Effector memory CD8-positive, alpha-beta T cell (primary cell): Measurements from ENCODE around the gene KRTAP4-6.
"Not testable (repeated sequence)": the region's sequence is repeated elsewhere in the genome, so short reads cannot be mapped to it uniquely, and the experiment has no call there.

Experiments used
- ATAC-seq: fragments of 150-1000 bp; cut with Tn5 transposase; replicated peaks from 2 replicates; pipeline ENCODE4 v1.10.0; 2021; ENCODE audit warnings: mild to moderate bottlenecking, moderate library complexity
- DNase-seq, 3 experiments: peaks; one replicate each; pipeline ENCODE4 v3.0.0; 2021
- H3K27ac Mint-ChIP-seq, 2 donors: one replicate each; pipeline ENCODE4 v1.8.0; 2022; ENCODE audit warnings: mild to moderate bottlenecking in 2 of 2, mixed read lengths in 2 of 2, moderate library complexity in 2 of 2
- H3K27me3 Mint-ChIP-seq, 2 donors: one replicate each; pipeline ENCODE4 v1.8.0; 2022; ENCODE audit warnings: mixed read lengths in 2 of 2
- H3K36me3 Mint-ChIP-seq: one replicate; pipeline ENCODE4 v1.8.0; 2022; ENCODE audit warnings: mild to moderate bottlenecking, moderate library complexity, mixed read lengths; ENCODE audit not compliant: insufficient read depth
- H3K4me1 Mint-ChIP-seq, 2 donors: one replicate each; pipeline ENCODE4 v1.8.0; 2022; ENCODE audit warnings: low read depth in 2 of 2, mixed read lengths in 2 of 2
- H3K4me3 Mint-ChIP-seq, 2 donors: one replicate each; pipeline ENCODE4 v1.8.0; 2022; ENCODE audit warnings: mild to moderate bottlenecking in 2 of 2, mixed read lengths in 2 of 2, moderate library complexity in 2 of 2
- H3K9me3 Mint-ChIP-seq, 2 donors: one replicate each; pipeline ENCODE4 v1.8.0; 2022; ENCODE audit warnings: mixed read lengths in 2 of 2

KRTAP4-6 gene

GRCh38 chr17:41111151-41111885, 29.0 kb downstream of the KRTAP4-6 start:
- peaks cover 29 to 41% of the 10 kb centered on the region in 2 donors for H3K27me3 Mint-ChIP-seq
- DNase-seq: no peak

DNA sequence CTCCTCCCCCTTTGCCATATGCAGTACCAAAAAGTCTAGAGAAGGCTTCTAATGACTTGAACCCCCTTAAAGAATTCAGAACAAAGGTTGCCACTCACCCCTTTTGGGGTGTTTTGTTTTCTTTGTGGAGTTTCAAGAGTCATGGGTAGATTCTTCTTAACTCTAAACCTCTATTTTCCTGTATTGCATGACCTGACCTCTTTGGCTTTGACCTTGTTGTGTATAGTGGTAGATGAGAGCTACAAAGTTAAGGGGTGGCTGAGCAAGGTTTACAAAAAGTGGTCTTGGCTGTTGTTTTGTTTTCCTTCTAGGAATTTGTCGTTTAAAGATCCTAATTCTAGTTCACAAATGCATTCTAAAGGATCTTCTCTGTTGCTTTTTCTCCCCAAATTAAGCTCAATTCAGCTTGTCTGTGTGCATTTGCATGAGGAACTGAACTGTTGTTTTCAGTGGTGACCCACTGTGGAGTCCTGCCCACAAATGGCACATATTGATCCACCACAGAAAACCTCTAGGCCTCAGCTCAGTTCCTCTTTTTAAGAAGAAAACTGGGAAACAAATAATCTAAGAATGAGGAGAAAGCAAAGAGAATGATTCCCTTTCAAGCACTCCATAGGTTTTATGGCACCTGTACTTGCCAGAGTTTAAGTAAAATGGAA, 31.5 kb downstream of the KRTAP4-6 start:
- not testable (repeated sequence) for H3K36me3 Mint-ChIP-seq, H3K4me3 Mint-ChIP-seq, H3K4me1 Mint-ChIP-seq, H3K27ac Mint-ChIP-seq, DNase-seq, ATAC-seq, H3K9me3 Mint-ChIP-seq
- peaks cover 13 to 31% of the 10 kb centered on the region in 2 donors for H3K27me3 Mint-ChIP-seq

More at GRCh38 chr17:41111151-41111885, 29.0 kb downstream of the KRTAP4-6 start:
- Mint-ChIP-seq H3K4me1 (peaks cover under 1 to 4% of the 10 kb centered on the region in 2 donors), H3K9me3 (no peaks in the 10 kb centered on the region), H3K4me3 (no peak overlapping the region), H3K27ac (no peak overlapping the region), H3K36me3 (no peaks in the 10 kb centered on the region)
- ATAC-seq: no peak

GRCh38 chr17:41107941-41108450, 32.3 kb downstream of the KRTAP4-6 start:
- DNase-seq (no peak), ATAC-seq (no peak)
- Mint-ChIP-seq H3K9me3 (no peaks in the 10 kb centered on the region), H3K4me1 (peaks cover 0 to 4% of the 10 kb centered on the region in 2 donors), H3K27ac (no peak overlapping the region), H3K4me3 (no peak overlapping the region), H3K36me3 (no peaks in the 10 kb centered on the region), H3K27me3 (peaks cover 11 to 31% of the 10 kb centered on the region in 2 donors)

DNA sequence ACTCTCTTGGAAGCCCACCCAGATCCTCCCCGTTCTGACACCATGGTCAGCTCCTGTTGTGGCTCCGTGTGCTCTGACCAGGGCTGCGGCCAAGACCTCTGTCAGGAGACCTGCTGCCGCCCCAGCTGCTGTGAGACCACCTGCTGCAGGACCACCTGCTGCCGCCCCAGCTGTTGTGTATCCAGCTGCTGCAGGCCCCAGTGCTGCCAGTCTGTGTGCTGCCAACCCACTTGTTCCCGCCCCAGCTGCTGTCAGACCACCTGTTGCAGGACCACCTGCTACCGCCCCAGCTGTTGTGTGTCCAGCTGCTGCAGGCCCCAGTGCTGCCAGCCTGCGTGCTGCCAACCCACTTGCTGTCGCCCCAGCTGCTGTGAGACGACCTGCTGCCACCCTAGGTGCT, 35.0 kb downstream of the KRTAP4-6 start, which contains the start of gene KRTAP4-9:
Gene KRTAP4-9, plus strand, starts transcription at position 43 of the 400 bp plus-strand sequence. Its CDS starts 0 bp downstream, at position 43.
- not testable (repeated sequence) for H3K4me1 Mint-ChIP-seq, H3K9me3 Mint-ChIP-seq, H3K4me3 Mint-ChIP-seq, H3K27ac Mint-ChIP-seq, DNase-seq, ATAC-seq, H3K36me3 Mint-ChIP-seq
- peaks cover 14 to 39% of the 10 kb centered on the region in 2 donors for H3K27me3 Mint-ChIP-seq

- peaks cover 22 to 41% of the 10 kb centered on the region in 2 donors for H3K27me3 Mint-ChIP-seq
- H3K36me3 Mint-ChIP-seq, H3K4me1 Mint-ChIP-seq, H3K4me3 Mint-ChIP-seq, H3K27ac Mint-ChIP-seq, H3K9me3 Mint-ChIP-seq, DNase-seq, ATAC-seq: not testable (repeated sequence)
These were observed 35.8 kb downstream of the KRTAP4-6 start for GRCh38 chr17:41104386-41105038.

DNA sequence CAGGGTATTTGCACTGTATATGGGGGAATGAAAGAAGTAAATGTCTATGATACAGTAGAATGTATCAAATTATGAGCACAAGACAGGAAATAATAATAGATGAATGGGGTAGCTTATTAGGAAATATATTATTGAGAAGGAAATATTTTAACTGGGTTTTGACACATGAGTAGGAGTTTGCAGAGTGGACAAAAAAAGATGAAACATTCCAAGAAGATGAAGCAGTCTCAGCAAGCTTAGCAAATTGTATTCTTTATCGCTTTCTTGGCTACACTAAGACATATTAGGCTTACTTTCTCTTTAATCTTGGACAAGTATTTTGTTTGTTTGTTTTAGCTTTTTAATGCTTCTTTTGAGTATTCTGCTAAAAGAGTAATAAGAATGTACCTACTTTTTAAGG, 36.4 kb downstream of the KRTAP4-6 start:
- peaks cover 24 to 39% of the 10 kb centered on the region in 2 donors for H3K27me3 Mint-ChIP-seq
- no peak overlapping the region for H3K4me3 Mint-ChIP-seq
- no peaks in the 10 kb centered on the region for H3K9me3 Mint-ChIP-seq
- ATAC-seq (no peak), DNase-seq (no peak)
- H3K4me1 Mint-ChIP-seq: peaks cover 0 to 4% of the 10 kb centered on the region in 2 donors
- no peak overlapping the region for H3K27ac Mint-ChIP-seq
- no peaks in the 10 kb centered on the region for H3K36me3 Mint-ChIP-seq

GRCh38 chr17:41101586-41102259, 38.6 kb downstream of the KRTAP4-6 start, which contains the start of gene KRTAP4-16:
TSS of gene KRTAP4-16 (minus strand) at chr17:41102209. CDS start at chr17:41102209, 0 bp downstream.
- Mint-ChIP-seq H3K4me1 (peaks cover 0 to 3% of the 10 kb centered on the region in 2 donors), H3K27ac (no peak within 1 kb of the TSS), H3K4me3 (no peak within 1 kb of the TSS), H3K27me3 (peaks cover 35 to 45% of the 10 kb centered on the region in 2 donors), H3K36me3 (no peaks in the 10 kb centered on the region), H3K9me3 (no peaks in the 10 kb centered on the region)
- DNase-seq: no peak
- no peak for ATAC-seq

- not testable (repeated sequence) for H3K4me3 Mint-ChIP-seq, H3K36me3 Mint-ChIP-seq, H3K4me1 Mint-ChIP-seq, ATAC-seq, DNase-seq, H3K27ac Mint-ChIP-seq, H3K9me3 Mint-ChIP-seq
- peaks cover 33 to 52% of the 10 kb centered on the region in 2 donors for H3K27me3 Mint-ChIP-seq
These were observed 40.5 kb downstream of the KRTAP4-6 start for GRCh38 chr17:41099682-41100480.

GRCh38 chr17:41098481-41098880, 41.9 kb downstream of the KRTAP4-6 start:
- ATAC-seq: no peak
- no peak for DNase-seq
- Mint-ChIP-seq H3K36me3 (no peaks in the 10 kb centered on the region), H3K4me3 (no peak overlapping the region), H3K9me3 (no peaks in the 10 kb centered on the region), H3K4me1 (peaks cover 0 to 1% of the 10 kb centered on the region in 2 donors), H3K27ac (no peak overlapping the region), H3K27me3 (peaks cover 33 to 59% of the 10 kb centered on the region in 2 donors)

DNA sequence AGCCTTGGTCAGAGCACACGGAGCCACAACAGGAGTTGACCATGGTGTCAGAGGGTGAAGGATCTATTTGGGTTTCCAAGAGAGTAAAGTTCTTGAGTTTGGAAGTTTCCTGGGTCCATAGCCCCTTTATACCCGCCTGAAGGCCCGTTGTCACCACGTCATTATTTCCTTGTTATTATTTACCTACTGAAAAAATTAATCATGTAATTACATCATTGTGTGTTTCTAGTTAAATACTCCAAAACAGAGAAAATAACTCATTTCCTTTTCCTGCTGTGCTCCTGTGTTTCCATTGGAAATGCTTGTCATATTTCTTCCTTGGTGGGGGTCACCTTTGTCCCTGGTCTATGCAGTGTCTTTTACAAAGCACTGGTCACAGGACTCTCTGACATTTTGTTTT, 42.3 kb downstream of the KRTAP4-6 start, which contains the start of gene KRTAP4-8:
Gene KRTAP4-8, minus strand, starts transcription at position 101 of the 400 bp plus-strand sequence. Its CDS starts 58 bp downstream, at position 43.
- ATAC-seq (no peak), DNase-seq (no peak)
- peaks cover 33 to 59% of the 10 kb centered on the region in 2 donors for H3K27me3 Mint-ChIP-seq
- no peaks in the 10 kb centered on the region for H3K9me3 Mint-ChIP-seq
- H3K36me3 Mint-ChIP-seq: no peaks in the 10 kb centered on the region
- H3K4me3 Mint-ChIP-seq: no peak within 1 kb of the TSS
- peaks cover 0 to 1% of the 10 kb centered on the region in 2 donors for H3K4me1 Mint-ChIP-seq
- no peak within 1 kb of the TSS for H3K27ac Mint-ChIP-seq

- ATAC-seq (no peak), DNase-seq (no peak)
- Mint-ChIP-seq H3K27ac (no peak overlapping the region), H3K27me3 (peaks cover 33 to 59% of the 10 kb centered on the region in 2 donors), H3K4me1 (peaks cover 0 to 1% of the 10 kb centered on the region in 2 donors), H3K4me3 (no peak overlapping the region), H3K36me3 (no peaks in the 10 kb centered on the region), H3K9me3 (no peaks in the 10 kb centered on the region)
These were observed 44.3 kb downstream of the KRTAP4-6 start for GRCh38 chr17:41096055-41096454.
